ENCODE data around the gene RNF141.

The RNF141 gene

DNA sequence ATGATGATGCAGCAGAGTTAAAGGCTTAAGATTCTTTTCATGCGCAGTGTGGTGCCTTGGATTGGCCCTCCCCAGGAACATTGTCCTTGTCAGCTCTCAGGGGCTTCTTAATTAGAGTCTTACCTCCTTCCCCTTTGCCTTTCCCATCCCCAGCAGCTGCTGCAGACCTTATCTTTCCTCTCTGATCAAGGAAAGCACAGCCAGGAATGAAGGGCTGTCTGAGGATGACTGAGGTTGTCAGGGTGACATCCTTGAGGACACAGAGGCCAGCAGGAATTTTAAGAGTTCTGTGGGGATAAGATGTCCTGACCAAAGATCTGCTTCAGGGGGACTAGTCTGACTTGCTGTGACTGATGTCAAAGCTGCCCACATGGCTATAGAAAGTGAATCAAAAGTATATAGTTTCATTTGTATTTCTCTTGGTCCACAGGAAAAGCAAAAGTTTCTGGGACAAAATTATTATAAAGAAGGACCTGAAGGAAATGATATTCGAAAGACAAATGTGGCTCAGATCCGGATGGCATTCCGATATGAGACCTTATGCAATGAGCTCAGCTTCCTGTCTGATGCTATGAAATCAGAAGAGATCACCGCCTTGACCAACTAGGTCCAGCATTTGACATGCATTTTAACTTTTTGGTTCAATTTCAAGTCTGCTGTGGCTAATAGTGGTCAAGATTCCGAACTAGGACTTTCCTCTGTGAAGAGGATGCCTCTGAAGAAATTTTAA lies 35.5 kb downstream of the RNF141 start:
- no peak overlapping the region for H3K4me3 ChIP-seq (replicated peaks; ENCODE audit: low read depth, low read length)
- peak; percentile 17 for DNase-seq (ENCODE audit: low read depth)
- TF ChIP-seq, protein P1, sequence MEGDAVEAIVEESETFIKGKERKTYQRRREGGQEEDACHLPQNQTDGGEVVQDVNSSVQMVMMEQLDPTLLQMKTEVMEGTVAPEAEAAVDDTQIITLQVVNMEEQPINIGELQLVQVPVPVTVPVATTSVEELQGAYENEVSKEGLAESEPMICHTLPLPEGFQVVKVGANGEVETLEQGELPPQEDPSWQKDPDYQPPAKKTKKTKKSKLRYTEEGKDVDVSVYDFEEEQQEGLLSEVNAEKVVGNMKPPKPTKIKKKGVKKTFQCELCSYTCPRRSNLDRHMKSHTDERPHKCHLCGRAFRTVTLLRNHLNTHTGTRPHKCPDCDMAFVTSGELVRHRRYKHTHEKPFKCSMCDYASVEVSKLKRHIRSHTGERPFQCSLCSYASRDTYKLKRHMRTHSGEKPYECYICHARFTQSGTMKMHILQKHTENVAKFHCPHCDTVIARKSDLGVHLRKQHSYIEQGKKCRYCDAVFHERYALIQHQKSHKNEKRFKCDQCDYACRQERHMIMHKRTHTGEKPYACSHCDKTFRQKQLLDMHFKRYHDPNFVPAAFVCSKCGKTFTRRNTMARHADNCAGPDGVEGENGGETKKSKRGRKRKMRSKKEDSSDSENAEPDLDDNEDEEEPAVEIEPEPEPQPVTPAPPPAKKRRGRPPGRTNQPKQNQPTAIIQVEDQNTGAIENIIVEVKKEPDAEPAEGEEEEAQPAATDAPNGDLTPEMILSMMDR (IDR thresholded peaks at IDR 0.05; ENCODE audit: low read length, missing control alignments) = no peak

- DNase-seq (ENCODE audit: low read depth) = no peak
- TF ChIP-seq, protein P1 (IDR thresholded peaks at IDR 0.05; ENCODE audit: low read length, missing control alignments) = no peak
- H3K4me3 ChIP-seq (replicated peaks; ENCODE audit: low read depth, low read length) = no peak overlapping the region
Observed at GRCh38 chr11:10504490-10504889, 36.5 kb downstream of the RNF141 start.

DNA sequence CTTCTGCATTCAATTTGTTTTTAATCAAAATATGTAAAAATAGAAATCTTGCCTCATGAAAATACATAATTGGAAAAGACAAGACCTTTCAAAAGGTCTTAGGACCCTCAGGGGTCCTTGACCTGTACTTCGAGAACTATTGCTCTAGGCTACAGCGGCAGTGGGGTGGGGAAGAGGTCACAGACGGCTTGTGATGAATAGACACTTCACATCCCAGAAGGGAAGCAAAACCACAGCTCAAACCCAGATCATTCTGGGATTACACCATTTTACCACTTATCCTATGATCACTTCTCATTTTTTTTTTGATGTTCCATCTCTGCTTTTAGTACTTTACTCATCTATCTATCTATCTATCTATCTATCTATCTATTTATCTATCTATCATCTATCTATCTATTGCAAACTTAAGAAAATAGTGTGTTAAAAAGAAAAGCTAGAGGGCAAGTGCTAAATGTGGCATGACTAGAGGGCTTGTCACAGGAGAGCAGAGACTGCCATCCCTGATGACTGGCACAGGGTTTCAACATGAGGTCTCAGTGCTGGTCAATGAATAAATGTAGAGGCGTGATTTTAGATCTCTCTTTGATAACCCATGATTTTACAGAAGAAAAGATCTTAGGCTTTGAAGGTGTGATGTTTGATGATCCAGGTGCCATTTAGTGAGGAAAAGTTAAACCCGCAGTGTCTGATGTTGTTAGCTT lies 37.1 kb downstream of the RNF141 start:
- TF ChIP-seq, protein P1 (IDR thresholded peaks at IDR 0.05; ENCODE audit: low read length, missing control alignments) = no peak
- no peak for DNase-seq (ENCODE audit: low read depth)
- no peak overlapping the region for H3K4me3 ChIP-seq (replicated peaks; ENCODE audit: low read depth, low read length)

GRCh38 chr11:10503221-10503620 lies 37.8 kb downstream of the RNF141 start:
- DNase-seq (ENCODE audit: low read depth) = no peak
- TF ChIP-seq, protein P1 (IDR thresholded peaks at IDR 0.05; ENCODE audit: low read length, missing control alignments) = no peak
- no peak overlapping the region for H3K4me3 ChIP-seq (replicated peaks; ENCODE audit: low read depth, low read length)

- no peak for DNase-seq (ENCODE audit: low read depth)
- H3K4me3 ChIP-seq (replicated peaks; ENCODE audit: low read depth, low read length) = no peak overlapping the region
- TF ChIP-seq, protein P1 (IDR thresholded peaks at IDR 0.05; ENCODE audit: low read length, missing control alignments) = no peak
Observed at GRCh38 chr11:10502770-10503169, 38.2 kb downstream of the RNF141 start.

DNA sequence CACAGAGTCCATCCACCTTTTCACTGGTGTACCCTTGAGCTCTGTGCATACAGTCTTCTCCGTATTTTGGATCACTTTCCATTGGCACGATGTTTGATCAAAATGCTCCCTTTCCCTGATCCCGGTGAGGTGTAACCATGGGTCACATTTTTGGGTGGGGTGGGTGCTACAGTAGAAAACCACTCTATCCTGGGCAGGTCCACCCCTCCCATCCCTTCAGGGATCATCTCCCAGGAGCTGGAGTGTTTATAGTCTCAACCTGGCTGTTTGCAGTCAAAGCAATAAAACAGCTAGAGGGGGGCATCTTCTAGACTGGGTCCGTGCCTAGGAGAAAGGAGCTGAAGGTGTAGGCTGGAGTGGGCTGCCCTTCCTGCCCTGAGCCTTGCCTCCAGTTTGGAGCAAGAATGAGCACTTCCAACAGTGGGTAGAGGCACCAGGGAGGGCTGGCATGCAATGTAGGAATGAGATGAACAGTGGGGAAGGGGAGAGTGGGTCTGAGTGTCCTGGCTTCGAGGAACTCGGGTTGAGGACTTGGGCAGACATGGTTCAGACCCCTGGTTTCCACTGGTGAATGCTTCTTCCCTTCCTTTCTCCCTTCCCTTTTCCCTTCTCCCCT lies 38.8 kb downstream of the RNF141 start:
- no peak for DNase-seq (ENCODE audit: low read depth)
- H3K4me3 ChIP-seq (replicated peaks; ENCODE audit: low read depth, low read length) = no peak overlapping the region
- TF ChIP-seq, protein P1 (IDR thresholded peaks at IDR 0.05; ENCODE audit: low read length, missing control alignments) = no peak
